HG03442 (cell line): Measurements from ENCODE around the gene ARF1.
"Not testable (repeated sequence)": the region's sequence is repeated elsewhere in the genome, so short reads cannot be mapped to it uniquely, and the experiment has no call there.

Experiments
- ATAC-seq: cut with Tn5 transposase; IDR thresholded peaks from one replicate; pipeline ENCODE4 v1.9.1; 2021; ENCODE audit warnings: mild to moderate bottlenecking, moderate library complexity; ENCODE audit not compliant: unreplicated experiment

ARF1 gene

GRCh38 chr1:228100822-228101613 lies 18.5 kb downstream of the ARF1 start:
- ATAC-seq = no peak

DNA sequence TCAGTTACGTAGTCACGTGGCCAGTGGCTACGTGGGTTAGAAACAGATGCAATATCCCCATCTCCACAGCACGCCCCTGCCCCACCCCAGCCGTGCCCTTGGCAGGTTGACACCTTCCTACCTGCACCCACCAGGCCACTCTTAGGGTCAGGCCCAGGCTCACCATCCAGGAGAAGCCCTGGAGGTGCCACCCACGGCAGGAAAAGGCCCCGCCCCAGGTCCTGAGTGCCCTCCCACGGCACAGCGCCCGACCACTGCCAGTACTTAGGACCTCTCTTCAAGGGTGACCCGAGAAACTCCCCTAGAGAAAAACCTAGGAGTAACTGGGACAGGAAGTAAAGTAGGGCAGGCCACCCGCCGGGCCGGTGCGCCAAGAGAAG lies 19.1 kb downstream of the ARF1 start:
- no peak for ATAC-seq

DNA sequence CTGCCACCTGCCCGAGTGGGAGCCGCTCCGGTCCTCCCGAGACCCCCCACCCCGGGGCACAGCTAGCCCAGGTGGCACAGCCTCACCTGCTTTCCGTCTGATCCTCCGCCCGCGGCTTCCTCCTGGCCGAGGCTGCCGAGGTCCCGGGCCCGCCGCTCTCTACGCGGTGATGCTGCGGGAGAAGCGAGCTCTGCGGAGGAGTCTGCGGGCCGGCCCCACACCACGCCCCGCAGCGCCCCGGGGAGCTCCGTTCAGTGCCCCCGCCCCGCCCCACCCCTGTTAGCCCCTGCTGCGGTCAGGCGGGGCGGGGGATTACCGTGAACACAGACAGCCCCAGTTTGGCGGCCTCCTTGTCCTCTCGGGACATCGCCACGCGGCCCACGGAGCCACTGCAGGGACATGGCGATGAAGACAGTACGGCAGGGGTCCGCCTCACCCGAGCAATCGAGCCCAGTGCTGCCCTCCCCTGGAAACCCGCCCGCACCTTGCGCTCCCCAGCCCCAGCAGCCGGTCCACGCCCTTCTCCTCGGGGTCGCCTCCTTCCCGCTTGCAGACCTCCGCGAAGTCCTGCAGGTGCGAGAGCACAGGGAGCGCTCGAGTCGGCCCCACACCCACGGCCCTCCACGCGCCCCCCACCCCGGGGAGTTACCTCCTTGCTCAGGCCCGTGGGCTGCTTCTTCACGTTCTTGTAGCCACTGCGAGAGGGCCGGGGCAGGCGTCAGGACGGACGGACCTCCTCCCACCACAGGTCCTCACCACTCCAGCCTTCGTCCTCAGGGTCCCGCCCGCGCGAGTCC lies 19.7 kb downstream of the ARF1 start:
- ATAC-seq = peak; percentile 16

- peak; percentile 72 for ATAC-seq
These were observed 20.5 kb downstream of the ARF1 start, which contains the start of gene C1orf35 for GRCh38 chr1:228102791-228103620. TSS of gene C1orf35 (minus strand) at chr1:228103325. CDS start at chr1:228103227, 98 bp downstream.

DNA sequence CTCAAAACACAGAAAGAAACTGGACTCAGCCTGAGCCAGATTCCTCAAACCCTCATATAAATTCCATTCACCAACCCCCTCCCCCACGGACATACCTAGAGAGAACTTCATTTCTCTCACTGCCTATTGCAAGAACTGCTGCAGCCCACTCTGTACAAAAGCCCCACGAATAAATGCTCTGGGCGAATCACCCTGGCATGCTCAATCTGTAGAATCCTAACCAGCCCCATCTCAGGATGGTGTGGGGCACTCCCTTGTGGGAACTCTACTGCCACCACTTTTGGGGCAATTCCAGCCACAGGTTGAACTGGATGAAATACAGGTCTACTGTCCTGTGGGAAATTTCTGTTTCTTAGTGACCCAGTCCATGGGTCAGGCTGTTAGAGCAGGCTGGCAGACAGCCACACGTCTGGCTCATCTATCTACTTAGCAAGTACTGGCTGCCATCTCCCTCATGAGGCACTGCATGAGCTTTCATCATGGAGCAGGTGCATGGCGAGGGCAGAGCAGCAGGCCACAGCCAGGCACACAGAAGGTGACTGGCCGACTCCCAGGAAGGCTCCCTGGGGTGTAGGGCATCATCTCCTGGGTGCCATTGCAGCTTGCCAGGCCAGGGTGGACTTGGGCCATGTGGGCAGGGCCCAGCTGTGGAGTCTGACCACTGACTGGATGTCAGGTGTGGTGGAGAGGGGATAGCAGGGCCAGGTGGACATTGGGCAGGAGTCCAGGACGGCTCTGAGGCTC lies 22.2 kb downstream of the ARF1 start:
- no peak for ATAC-seq

DNA sequence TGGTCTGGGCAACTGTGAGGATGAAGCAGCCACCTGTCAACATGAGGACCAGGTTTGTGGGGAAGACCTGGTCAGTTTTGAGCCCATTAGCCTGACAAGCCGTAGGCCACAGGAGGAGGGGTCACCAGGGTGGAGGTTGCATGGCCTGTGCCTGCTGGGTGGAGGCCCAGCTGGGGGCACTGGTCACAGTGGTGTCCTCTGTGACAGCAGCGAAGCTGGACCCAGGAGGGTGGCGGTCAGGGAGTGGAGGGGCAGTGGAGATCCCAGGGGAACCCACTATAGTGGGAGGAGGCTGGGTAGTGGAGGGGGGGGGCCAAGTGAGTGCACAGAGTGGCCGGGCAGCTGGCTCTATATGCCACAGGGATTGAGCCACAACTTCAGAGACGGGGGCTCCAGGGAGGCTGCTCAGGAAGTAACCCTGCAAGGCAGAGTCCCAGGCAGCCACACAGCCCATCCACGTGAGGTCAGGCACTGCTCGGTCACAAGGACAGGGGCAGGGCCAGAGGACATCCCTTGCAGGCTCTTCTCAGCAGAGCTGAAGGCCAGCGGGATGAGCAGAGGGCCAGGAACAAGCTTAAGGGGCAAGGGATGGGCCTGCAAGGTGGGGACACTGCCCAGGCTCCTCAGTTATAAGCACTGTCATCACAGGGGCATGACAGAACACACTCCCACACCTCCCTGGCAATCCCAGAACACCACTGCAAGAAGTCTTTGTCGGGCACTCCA lies 22.9 kb downstream of the ARF1 start:
- no peak for ATAC-seq

DNA sequence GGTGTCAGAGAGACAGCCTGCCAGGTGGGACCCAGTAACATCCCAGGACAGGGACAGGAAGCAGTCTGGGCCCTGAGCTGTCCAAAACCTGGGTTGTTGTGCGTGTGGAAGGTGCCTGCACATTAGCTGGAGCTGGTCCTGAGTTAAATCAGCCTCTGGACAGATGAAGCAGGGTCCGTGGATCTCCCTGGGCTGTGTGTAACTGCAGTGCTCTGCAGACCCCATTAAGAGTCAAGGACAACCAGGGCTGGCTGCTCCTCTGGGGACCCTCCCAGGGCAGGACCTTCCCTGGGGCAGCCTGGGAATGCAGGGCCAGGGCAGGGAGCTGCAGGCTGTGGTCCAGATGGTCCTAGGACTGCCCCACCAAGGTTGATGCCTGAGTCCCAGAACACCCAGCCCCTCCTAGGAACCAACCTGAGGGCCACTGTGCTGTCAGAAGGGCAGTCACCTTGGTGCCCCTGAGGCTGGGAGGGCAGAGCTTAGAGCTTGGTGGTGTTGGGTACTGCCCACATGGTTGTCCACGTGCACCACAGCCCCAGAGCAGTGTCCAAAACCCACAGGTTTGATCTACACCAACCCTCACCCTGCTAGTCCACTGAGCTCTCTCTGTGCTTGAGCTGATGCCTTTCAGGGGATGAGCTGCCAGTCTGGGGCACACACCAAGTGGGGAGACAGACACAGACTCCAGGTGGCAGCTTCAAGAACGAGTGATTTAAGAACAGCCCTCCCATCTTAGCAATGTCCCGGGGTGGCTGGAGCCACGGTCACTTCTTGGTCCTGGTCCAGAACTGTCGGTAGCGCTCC lies 23.7 kb downstream of the ARF1 start:
- no peak for ATAC-seq

- no peak for ATAC-seq
These were observed 24.2 kb downstream of the ARF1 start for GRCh38 chr1:228106800-228107054.

- no peak for ATAC-seq
These were observed 25.1 kb downstream of the ARF1 start for GRCh38 chr1:228107636-228108035.

- no peak for ATAC-seq
These were observed 25.7 kb downstream of the ARF1 start for GRCh38 chr1:228108055-228108690.

GRCh38 chr1:228108742-228109072 lies 26.2 kb downstream of the ARF1 start:
- peak; percentile 1 for ATAC-seq

DNA sequence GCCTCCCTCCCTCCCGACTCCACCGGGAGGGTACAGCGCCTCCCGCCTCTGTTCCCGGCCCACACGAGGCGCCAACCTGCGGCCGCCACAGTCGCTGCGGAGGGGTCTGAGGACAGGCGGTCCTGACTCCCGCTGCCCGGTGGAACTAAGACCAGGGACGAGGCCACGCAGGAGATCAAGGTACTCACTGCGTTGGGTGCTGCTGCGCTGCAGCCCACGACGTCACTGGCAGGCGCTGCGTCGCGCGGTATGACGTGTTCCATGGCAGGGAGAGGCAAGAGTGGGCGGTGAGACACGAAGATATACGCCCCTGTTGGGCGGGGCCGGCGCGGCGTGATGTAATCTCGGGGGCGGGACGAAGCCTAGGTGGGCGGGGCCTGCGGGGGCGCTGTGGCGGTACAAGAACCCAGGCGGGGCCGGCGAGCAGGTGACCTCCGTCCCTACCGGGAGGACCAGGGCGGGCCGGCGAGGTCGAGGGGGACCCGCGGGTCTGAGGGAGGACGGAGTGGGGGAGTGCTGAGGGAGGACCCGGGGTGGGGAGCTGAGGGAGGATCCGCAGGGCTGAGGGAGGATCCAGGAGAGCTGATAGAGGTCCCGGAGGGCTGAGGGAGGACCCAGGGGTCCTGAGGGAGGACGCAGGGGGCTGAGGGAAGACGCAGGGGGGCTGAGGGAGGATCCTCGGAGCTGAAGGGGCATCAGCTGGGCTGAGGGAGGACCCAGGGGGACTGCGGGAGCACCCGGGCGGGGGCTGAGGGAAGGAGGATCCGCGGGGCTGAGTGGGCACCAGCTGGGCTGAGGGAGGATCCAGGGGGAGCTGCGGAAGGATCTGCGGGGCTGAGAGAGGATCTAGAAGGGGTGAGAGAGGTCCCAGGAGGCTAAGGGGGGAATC lies 26.8 kb downstream of the ARF1 start, which contains the start of gene MRPL55:
MRPL55 (minus strand) TSS at position 227 of the 889 bp plus-strand sequence. CDS start 1,039 bp downstream, outside the sequence.
- ATAC-seq = peak; percentile 86

DNA sequence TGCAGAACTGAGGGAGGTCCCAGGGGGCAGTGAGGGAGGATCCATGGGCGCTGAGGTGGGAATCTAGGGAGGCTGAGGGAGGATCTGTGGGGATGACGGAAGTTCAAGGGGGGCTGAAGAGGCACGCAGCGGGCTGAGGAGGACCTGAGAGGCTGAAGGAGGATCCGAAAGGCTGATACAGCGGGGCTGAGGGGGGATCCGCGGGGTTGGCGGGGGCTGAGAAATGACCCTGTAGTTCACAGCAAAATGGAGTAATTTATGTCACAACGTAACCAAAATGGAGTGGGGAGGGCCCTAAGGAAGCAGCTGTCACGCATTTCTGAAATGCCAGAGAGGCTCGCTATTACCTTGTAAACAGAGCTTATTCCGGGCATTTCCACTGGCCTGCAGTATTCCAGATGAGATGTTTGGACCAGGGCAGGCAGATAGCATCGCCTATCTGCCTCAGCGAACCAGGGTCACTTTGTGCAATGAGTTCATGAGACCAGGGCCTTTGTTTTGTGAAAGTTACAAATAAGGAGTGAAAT lies 27.5 kb downstream of the ARF1 start:
- ATAC-seq = peak; percentile 2

- no peak for ATAC-seq
These were observed 28.0 kb downstream of the ARF1 start for GRCh38 chr1:228110556-228110955.

GRCh38 chr1:228111315-228111714 lies 28.8 kb downstream of the ARF1 start:
- ATAC-seq = not testable (repeated sequence)

GRCh38 chr1:228112167-228112566 lies 29.7 kb downstream of the ARF1 start:
- ATAC-seq = no peak

DNA sequence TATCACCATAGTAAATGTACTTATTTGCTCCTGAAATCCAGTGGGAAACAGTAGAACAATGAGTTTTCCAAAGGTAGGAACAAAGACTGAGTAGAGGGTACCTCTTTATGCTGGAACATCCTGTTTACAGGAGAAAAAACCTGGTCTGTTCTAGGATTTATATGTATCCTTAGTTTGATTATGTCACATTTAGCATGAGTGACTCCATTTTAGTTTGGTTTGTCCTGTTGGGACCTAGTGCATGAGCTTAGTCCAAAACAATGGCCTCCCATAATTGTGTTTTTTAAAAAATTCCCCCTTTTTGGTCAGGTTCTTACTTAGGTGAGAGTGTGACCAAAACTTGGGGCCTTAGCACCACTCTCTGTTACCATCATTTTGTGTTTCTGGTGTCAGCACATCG lies 30.1 kb downstream of the ARF1 start:
- no peak for ATAC-seq

- no peak for ATAC-seq
These were observed 32.3 kb downstream of the ARF1 start for GRCh38 chr1:228114827-228115226.
